Osteoblast (primary cell): ENCODE results near the gene RPAP3. TPM values are rescaled to one million over a fixed set of nuclear protein-coding genes. Genes with fewer than 3 reads are reported as not detected.
A peak's percentile ranks its signal among the peaks of the same experiment; 100 is the strongest.

ENCODE experiments used
- DNase-seq: peaks from one replicate; pipeline ENCODE4 v3.0.0; 2011; ENCODE audit warnings: low spot score, mixed read lengths; ENCODE audit not compliant: insufficient read length; ENCODE audit errors: missing footprints
- H2AFZ ChIP-seq: 2 replicates; pipeline ENCODE4 v1.6.0; 2011; ENCODE audit warnings: mild to moderate bottlenecking, low read length
- H3K27ac ChIP-seq: 2 replicates; pipeline ENCODE4 v1.5.1; 2011; ENCODE audit warnings: mild to moderate bottlenecking, low read depth, low read length, moderate library complexity
- H3K27me3 ChIP-seq: 2 replicates; pipeline ENCODE4 v1.6.0; 2012; ENCODE audit warnings: mild to moderate bottlenecking, control low read depth, inconsistent platforms, low read length, moderate library complexity; ENCODE audit not compliant: insufficient read depth
- H3K36me3 ChIP-seq: 2 replicates; pipeline ENCODE4 v1.5.1; 2011; ENCODE audit warnings: mild to moderate bottlenecking, low read length, control low read depth, moderate library complexity; ENCODE audit not compliant: insufficient read depth
- H3K4me1 ChIP-seq: 2 replicates; pipeline ENCODE4 v1.5.1; 2011; ENCODE audit warnings: mild to moderate bottlenecking, low read length, control low read depth, moderate library complexity; ENCODE audit not compliant: insufficient read depth
- H3K4me2 ChIP-seq: 2 replicates; pipeline ENCODE4 v1.6.0; 2011; ENCODE audit warnings: mild to moderate bottlenecking, low read length; ENCODE audit not compliant: insufficient read depth
- H3K4me3 ChIP-seq: fragments of 200-600 bp; sonication (generic); 3 replicates; pipeline ENCODE4 v1.5.1; 2012; ENCODE audit warnings: mild to moderate bottlenecking, low read length, inconsistent platforms; ENCODE audit not compliant: insufficient read depth
- H3K79me2 ChIP-seq: 2 replicates; pipeline ENCODE4 v1.6.0; 2012; ENCODE audit warnings: mild to moderate bottlenecking, low read length, control low read depth, inconsistent platforms; ENCODE audit not compliant: insufficient read depth
- H3K9me3 ChIP-seq: 2 replicates; pipeline ENCODE4 v1.5.1; 2011; ENCODE audit warnings: low read depth, low read length, control low read depth
- H4K20me1 ChIP-seq: 2 replicates; pipeline ENCODE4 v1.6.0; 2012; ENCODE audit warnings: mild to moderate bottlenecking, low read length, control low read depth; ENCODE audit not compliant: insufficient read depth
- CTCF ChIP-seq: IDR thresholded peaks from 2 replicates; pipeline ENCODE4 v1.5.1; 2011; ENCODE audit warnings: mild to moderate bottlenecking, low read depth, low read length, moderate library complexity; ENCODE audit errors: extremely low read depth
- total RNA-seq: library from RNA; depleted of rRNA; stranded (reverse); fragments of >200 nt; gene quantifications from 2 replicates; pipeline ENCODE4 v1.2.3, GENCODE V29; 2012

The RPAP3 gene
- total RNA-seq, 1 donor, result 15.6 TPM

GRCh38 chr12:47721431-47721973 is 15.7 kb upstream of the RPAP3 start:
- Histone ChIP-seq H2AFZ (peak overlapping the region; percentile 12), H3K4me2 (peak overlapping the region; percentile 19), H3K27ac (no peak overlapping the region), H3K4me3 (no peak overlapping the region), H3K9me3 (no peaks in the 10 kb centered on the region), H3K4me1 (peaks cover 26% of the 10 kb centered on the region), H3K79me2 (no peaks in the 10 kb centered on the region), H3K36me3 (no peaks in the 10 kb centered on the region), H4K20me1 (no peaks in the 10 kb centered on the region), H3K27me3 (no peaks in the 10 kb centered on the region)
- DNase-seq, result no peak
- TF ChIP-seq CTCF, result no peak

- no peaks in the 10 kb centered on the region for H4K20me1 ChIP-seq
- H3K27ac ChIP-seq, result no peak overlapping the region
- no peak overlapping the region for H2AFZ ChIP-seq
- H3K27me3 ChIP-seq, result no peaks in the 10 kb centered on the region
- peaks cover 25% of the 10 kb centered on the region for H3K4me1 ChIP-seq
- no peak for TF ChIP-seq CTCF
- H3K4me3 ChIP-seq, result no peak overlapping the region
- no peaks in the 10 kb centered on the region for H3K79me2 ChIP-seq
- H3K36me3 ChIP-seq, result no peaks in the 10 kb centered on the region
- H3K9me3 ChIP-seq, result no peaks in the 10 kb centered on the region
- DNase-seq, result peak; percentile 50
- no peak overlapping the region for H3K4me2 ChIP-seq
These were observed 12.7 kb upstream of the RPAP3 start for GRCh38 chr12:47718531-47718930.

GRCh38 chr12:47717443-47718193 is 11.8 kb upstream of the RPAP3 start:
- H2AFZ ChIP-seq, result peak overlapping the region; percentile 78
- no peaks in the 10 kb centered on the region for H4K20me1 ChIP-seq
- H3K27ac ChIP-seq, result peak overlapping the region; percentile 8
- H3K4me1 ChIP-seq, result peaks cover 25% of the 10 kb centered on the region
- DNase-seq, result peak; percentile 95
- peak overlapping the region; percentile 37 for H3K4me2 ChIP-seq
- H3K9me3 ChIP-seq, result no peaks in the 10 kb centered on the region
- no peak overlapping the region for H3K4me3 ChIP-seq
- no peaks in the 10 kb centered on the region for H3K27me3 ChIP-seq
- no peaks in the 10 kb centered on the region for H3K79me2 ChIP-seq
- H3K36me3 ChIP-seq, result no peaks in the 10 kb centered on the region
- TF ChIP-seq CTCF, result peak; percentile 98

DNA sequence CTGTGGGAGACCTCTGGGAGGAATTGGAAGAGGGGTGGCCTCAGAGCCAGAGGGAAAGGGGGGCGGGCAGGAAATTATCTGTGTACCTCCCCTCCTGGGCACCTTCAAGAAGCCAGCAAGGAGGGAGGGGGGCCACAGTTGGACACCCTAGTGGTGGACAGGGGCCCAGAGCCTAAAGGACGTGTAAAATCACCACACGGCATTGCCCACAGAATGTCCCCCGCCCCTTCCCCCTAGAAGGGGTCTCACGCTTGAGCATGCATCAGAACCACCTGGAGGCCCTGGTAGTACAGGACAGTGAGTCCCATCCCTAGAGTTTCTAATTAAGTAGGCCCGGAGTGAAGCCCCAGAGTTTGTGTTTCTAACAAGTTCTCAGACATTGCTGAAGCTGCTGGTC is 11.2 kb upstream of the RPAP3 start:
- peaks cover 25% of the 10 kb centered on the region for H3K4me1 ChIP-seq
- no peak overlapping the region for H3K27ac ChIP-seq
- H2AFZ ChIP-seq, result peak overlapping the region; percentile 62
- DNase-seq, result peak; percentile 18
- H3K9me3 ChIP-seq, result no peaks in the 10 kb centered on the region
- H3K79me2 ChIP-seq, result no peaks in the 10 kb centered on the region
- no peaks in the 10 kb centered on the region for H3K36me3 ChIP-seq
- no peak overlapping the region for H3K4me3 ChIP-seq
- no peak overlapping the region for H3K4me2 ChIP-seq
- no peaks in the 10 kb centered on the region for H3K27me3 ChIP-seq
- H4K20me1 ChIP-seq, result no peaks in the 10 kb centered on the region
- no peak for TF ChIP-seq CTCF
